KOPT-K1 (cell line): ENCODE measurements around the gene BCAS3.

Experiments used
- H3K27ac ChIP-seq: fragments of 200-600 bp; sonication (generic); 2 replicates; pipeline ENCODE4 v1.5.1; 2016; ENCODE audit warnings: antibody characterized with exemption, mild to moderate bottlenecking, low read depth, low read length; ENCODE audit not compliant: poor library complexity, severe bottlenecking
- H3K36me3 ChIP-seq: fragments of 200-600 bp; sonication (generic); 2 replicates; pipeline ENCODE4 v1.5.1; 2017; ENCODE audit warnings: antibody characterized with exemption, mild to moderate bottlenecking, low read length, moderate library complexity; ENCODE audit not compliant: insufficient read depth
- H3K9me3 ChIP-seq: fragments of 200-600 bp; sonication (generic); 2 replicates; pipeline ENCODE4 v1.5.1; 2017; ENCODE audit warnings: antibody characterized with exemption, low read length, mild to moderate bottlenecking; ENCODE audit not compliant: insufficient read depth, poor library complexity, severe bottlenecking

The BCAS3 gene

DNA sequence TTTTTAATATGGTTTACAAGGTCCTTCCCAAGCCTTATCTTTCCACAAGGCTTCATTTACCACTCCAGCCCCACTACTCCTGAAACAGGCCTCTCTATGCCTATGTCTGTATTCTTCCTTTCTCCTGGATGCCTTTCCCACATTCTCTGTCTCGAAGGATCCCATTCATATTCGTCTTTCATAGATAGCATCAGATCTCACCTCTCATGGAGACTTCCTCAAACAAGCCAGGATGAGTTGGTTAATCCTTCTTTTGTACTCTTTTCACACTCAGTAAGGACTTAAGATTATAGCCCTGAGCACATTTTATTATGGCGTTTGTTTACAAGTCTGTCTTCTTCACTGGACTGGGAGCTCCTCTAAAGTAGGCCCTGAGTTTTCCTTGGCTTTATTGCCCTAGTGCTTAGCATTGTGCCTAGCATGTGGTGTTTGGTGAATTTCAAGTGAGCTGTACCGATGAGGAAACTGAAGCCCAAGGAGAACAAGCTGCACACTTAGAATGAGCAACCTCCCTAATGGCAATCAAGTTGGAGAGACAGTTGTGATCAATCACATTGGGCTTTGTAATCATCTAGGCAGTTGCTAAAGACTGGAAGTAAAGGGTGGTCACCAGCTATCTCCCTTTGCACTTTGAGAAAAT is 764.6 kb downstream of the BCAS3 start:
- H3K27ac ChIP-seq: no peak overlapping the region
- no peaks in the 10 kb centered on the region for H3K36me3 ChIP-seq
- peaks cover 25% of the 10 kb centered on the region for H3K9me3 ChIP-seq
